DOHH2 (cell line): ENCODE measurements around the gene BAG2.

Source experiments
- H3F3A ChIP-seq: fragments of 200-600 bp; sonication (generic), shearing (Covaris generic); 2 replicates; pipeline ENCODE4 v1.6.0; 2016; ENCODE audit warnings: antibody characterized with exemption, mild to moderate bottlenecking; ENCODE audit not compliant: control insufficient read depth, insufficient read depth
- H3K27ac ChIP-seq: fragments of 200-600 bp; sonication (generic); 2 replicates; pipeline ENCODE4 v1.5.1; 2014; ENCODE audit warnings: low read depth, mild to moderate bottlenecking, low read length, moderate library complexity
- H3K27me3 ChIP-seq: fragments of 200-600 bp; sonication (generic); 2 replicates; pipeline ENCODE4 v1.6.1; 2014; ENCODE audit warnings: mild to moderate bottlenecking, low read length, mixed read lengths; ENCODE audit not compliant: control insufficient read depth
- H3K36me3 ChIP-seq: fragments of 200-600 bp; sonication (generic); 2 replicates; pipeline ENCODE4 v1.6.1; 2014; ENCODE audit warnings: mild to moderate bottlenecking, low read length, moderate library complexity, mixed read lengths; ENCODE audit not compliant: control insufficient read depth
- H3K4me1 ChIP-seq: fragments of 200-600 bp; sonication (generic); 2 replicates; pipeline ENCODE4 v1.6.1; 2014; ENCODE audit warnings: mild to moderate bottlenecking, low read length, mixed read lengths; ENCODE audit not compliant: control insufficient read depth
- H3K4me2 ChIP-seq: fragments of 200-600 bp; sonication (generic); 2 replicates; pipeline ENCODE4 v1.6.0; 2014; ENCODE audit warnings: mild to moderate bottlenecking, low read length, moderate library complexity
- H3K4me3 ChIP-seq: fragments of 200-600 bp; sonication (generic); 2 replicates; pipeline ENCODE4 v1.5.1; 2014; ENCODE audit warnings: mild to moderate bottlenecking, low read length, mixed read lengths
- H3K79me2 ChIP-seq: fragments of 200-600 bp; sonication (generic); 2 replicates; pipeline ENCODE4 v1.6.1; 2014; ENCODE audit warnings: mild to moderate bottlenecking, low read length, mixed read lengths; ENCODE audit not compliant: control insufficient read depth
- H3K9me2 ChIP-seq: fragments of 200-600 bp; sonication (generic); replicated peaks from 2 replicates; pipeline ENCODE4 v1.6.1; 2014; ENCODE audit warnings: mild to moderate bottlenecking, low read length, mixed read lengths; ENCODE audit not compliant: control insufficient read depth
- H3K9me3 ChIP-seq: fragments of 200-600 bp; sonication (generic); 2 replicates; pipeline ENCODE4 v1.6.1; 2014; ENCODE audit warnings: antibody characterized with exemption, low read length, mixed read lengths; ENCODE audit not compliant: control insufficient read depth, insufficient read depth
- H4K20me1 ChIP-seq: fragments of 200-600 bp; sonication (generic); 2 replicates; pipeline ENCODE4 v1.6.0; 2014; ENCODE audit warnings: low read depth, mild to moderate bottlenecking, antibody characterized with exemption, low read length, moderate library complexity; ENCODE audit not compliant: control insufficient read depth, insufficient read depth
- CTCF ChIP-seq: fragments of 200-600 bp; sonication (generic); IDR thresholded peaks from one replicate; pipeline ENCODE4 v1.5.1; 2014; ENCODE audit warnings: antibody characterized with exemption, mild to moderate bottlenecking, low read depth, low read length; ENCODE audit not compliant: poor library complexity, severe bottlenecking
- EZH2phosphoT487 ChIP-seq: fragments of 200-600 bp; sonication (generic); IDR thresholded peaks from 2 replicates; pipeline ENCODE4 v1.6.1; 2017; ENCODE audit warnings: borderline replicate concordance, mild to moderate bottlenecking, antibody characterized with exemption, low read length, moderate library complexity, mixed read lengths

Gene BAG2

GRCh38 chr6:57207872-57208271, 35.7 kb downstream of the BAG2 start:
- no peak for TF ChIP-seq EZH2phosphoT487
- TF ChIP-seq CTCF: no peak
- Histone ChIP-seq H3K36me3 (0 out of 2 replicates have a peak, but pooled peaks cover 3% of the 10 kb centered on the region), H3F3A (no peaks in the 10 kb centered on the region), H3K79me2 (peaks cover 2% of the 10 kb centered on the region; the same call in 1 of the 2 replicates), H3K4me2 (no peak overlapping the region), H3K27ac (no peak overlapping the region), H3K4me3 (no peak overlapping the region), H3K27me3 (no peaks in the 10 kb centered on the region), H4K20me1 (no peaks in the 10 kb centered on the region), H3K4me1 (peaks cover 4% of the 10 kb centered on the region; the same call in 1 of the 2 replicates), H3K9me2 (no peaks in the 10 kb centered on the region), H3K9me3 (no peaks in the 10 kb centered on the region)

- Histone ChIP-seq H3K9me3 (no peaks in the 10 kb centered on the region), H3K27ac (no peak overlapping the region), H3K4me3 (no peak overlapping the region), H3K36me3 (0 out of 2 replicates have a peak, but pooled peaks cover 3% of the 10 kb centered on the region), H4K20me1 (no peaks in the 10 kb centered on the region), H3K9me2 (no peaks in the 10 kb centered on the region), H3K4me1 (peaks cover 4% of the 10 kb centered on the region; the same call in 1 of the 2 replicates), H3F3A (no peaks in the 10 kb centered on the region), H3K4me2 (no peak overlapping the region), H3K79me2 (peaks cover 7% of the 10 kb centered on the region), H3K27me3 (no peaks in the 10 kb centered on the region)
- TF ChIP-seq EZH2phosphoT487: no peak
- no peak for TF ChIP-seq CTCF
Measured at GRCh38 chr6:57209030-57209429, 36.9 kb downstream of the BAG2 start.

- Histone ChIP-seq H3K4me3 (no peak overlapping the region), H4K20me1 (no peaks in the 10 kb centered on the region), H3K36me3 (0 out of 2 replicates have a peak, but pooled peaks cover 3% of the 10 kb centered on the region), H3K9me2 (no peaks in the 10 kb centered on the region), H3K79me2 (peaks cover 15% of the 10 kb centered on the region), H3K4me1 (peaks cover 4% of the 10 kb centered on the region; the same call in 1 of the 2 replicates), H3F3A (no peaks in the 10 kb centered on the region), H3K9me3 (no peaks in the 10 kb centered on the region), H3K27ac (no peak overlapping the region), H3K4me2 (no peak overlapping the region), H3K27me3 (no peaks in the 10 kb centered on the region)
- TF ChIP-seq CTCF: no peak
- no peak for TF ChIP-seq EZH2phosphoT487
Measured at GRCh38 chr6:57210060-57210459, 37.9 kb downstream of the BAG2 start.
